Measurements from ENCODE around the gene HRK.

DNA sequence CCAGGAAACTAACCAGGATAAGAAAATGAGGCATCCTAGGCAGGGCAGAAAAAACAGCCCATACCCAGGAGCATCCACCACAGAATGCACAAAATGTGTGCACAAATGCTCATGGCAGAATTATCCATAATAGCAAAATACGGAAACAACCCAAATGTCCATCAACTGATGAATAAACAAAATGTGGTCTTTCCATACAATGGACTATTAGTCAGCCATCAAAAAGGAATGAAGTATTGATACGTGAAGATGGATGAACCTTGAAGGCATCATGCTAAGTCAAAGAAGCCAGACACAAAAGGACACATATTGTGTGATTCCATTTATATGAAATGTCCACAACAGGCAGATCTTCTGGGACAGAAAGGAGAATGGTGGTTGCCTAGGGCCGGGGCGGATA is 19.1 kb downstream of the HRK start:
- TF ChIP-seq, protein P1, sequence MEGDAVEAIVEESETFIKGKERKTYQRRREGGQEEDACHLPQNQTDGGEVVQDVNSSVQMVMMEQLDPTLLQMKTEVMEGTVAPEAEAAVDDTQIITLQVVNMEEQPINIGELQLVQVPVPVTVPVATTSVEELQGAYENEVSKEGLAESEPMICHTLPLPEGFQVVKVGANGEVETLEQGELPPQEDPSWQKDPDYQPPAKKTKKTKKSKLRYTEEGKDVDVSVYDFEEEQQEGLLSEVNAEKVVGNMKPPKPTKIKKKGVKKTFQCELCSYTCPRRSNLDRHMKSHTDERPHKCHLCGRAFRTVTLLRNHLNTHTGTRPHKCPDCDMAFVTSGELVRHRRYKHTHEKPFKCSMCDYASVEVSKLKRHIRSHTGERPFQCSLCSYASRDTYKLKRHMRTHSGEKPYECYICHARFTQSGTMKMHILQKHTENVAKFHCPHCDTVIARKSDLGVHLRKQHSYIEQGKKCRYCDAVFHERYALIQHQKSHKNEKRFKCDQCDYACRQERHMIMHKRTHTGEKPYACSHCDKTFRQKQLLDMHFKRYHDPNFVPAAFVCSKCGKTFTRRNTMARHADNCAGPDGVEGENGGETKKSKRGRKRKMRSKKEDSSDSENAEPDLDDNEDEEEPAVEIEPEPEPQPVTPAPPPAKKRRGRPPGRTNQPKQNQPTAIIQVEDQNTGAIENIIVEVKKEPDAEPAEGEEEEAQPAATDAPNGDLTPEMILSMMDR (IDR thresholded peaks at IDR 0.05): no peak
- TF ChIP-seq POLR2AphosphoS5 (IDR thresholded peaks at IDR 0.05; ENCODE audit: low read depth, low read length): no peak
